Kidney (tissue), 14 donors: ENCODE measurements around the gene SYCE3. TPM values are rescaled to one million over a fixed set of nuclear protein-coding genes. Genes with fewer than 3 reads are reported as not detected.

Experiments used
- DNase-seq, 5 donors: peaks; one replicate each; pipeline ENCODE4 v3.0.0-alpha.2; 2013 to 2020
- FAIRE-seq: peaks from 2 replicates; lab custom pipeline; 2012; peaks lifted over from hg19 to GRCh38; lab: Jason Lieb, UNC
- H3K27ac ChIP-seq, 2 donors: one replicate each; pipeline ENCODE4 v1.7.0; 2013; ENCODE audit warnings: low read depth in 2 of 2, low read length in 2 of 2, inconsistent platforms in 1 of 2
- H3K27me3 ChIP-seq: one replicate; pipeline ENCODE4 v1.7.1; 2013; ENCODE audit warnings: low read length, inconsistent platforms; ENCODE audit not compliant: control insufficient read depth, insufficient read depth
- H3K36me3 ChIP-seq, 3 donors: one replicate each; pipeline versions ENCODE4 v1.7.0 to v1.7.1; 2013; ENCODE audit warnings: low read length in 3 of 3, control low read depth in 1 of 3, inconsistent platforms in 1 of 3; ENCODE audit not compliant: insufficient read depth in 3 of 3, control insufficient read depth in 2 of 3
- H3K4me1 ChIP-seq, 3 donors: one replicate each; pipeline versions ENCODE4 v1.7.0 to v1.7.1; 2013; ENCODE audit warnings: low read length in 3 of 3, inconsistent platforms in 1 of 3, low read depth in 1 of 3; ENCODE audit not compliant: control insufficient read depth in 2 of 3, insufficient read depth in 2 of 3
- H3K4me3 ChIP-seq, 3 donors: one replicate each; pipeline versions ENCODE4 v1.7.0 to v1.8.1; 2013; ENCODE audit warnings: low read length in 3 of 3, control low read depth in 1 of 3, inconsistent platforms in 1 of 3
- H3K9ac ChIP-seq, 3 donors: one replicate each; pipeline versions ENCODE4 v1.7.0 to v1.7.1; 2013; ENCODE audit warnings: low read length in 3 of 3, control low read depth in 1 of 3, inconsistent platforms in 1 of 3
- H3K9me3 ChIP-seq, 3 donors: one replicate each; pipeline versions ENCODE4 v1.7.0 to v1.7.1; 2013; ENCODE audit warnings: low read length in 3 of 3, control low read depth in 1 of 3, inconsistent platforms in 1 of 3; ENCODE audit not compliant: control insufficient read depth in 2 of 3, insufficient read depth in 1 of 3
- CTCF ChIP-seq: IDR thresholded peaks from 3 replicates; pipeline ENCODE4 v1.5.1; 2012; ENCODE audit warnings: mild to moderate bottlenecking, moderate library complexity, borderline replicate concordance; ENCODE audit not compliant: insufficient read depth; ENCODE audit errors: extremely low read depth
- intact Hi-C: fragments of 100-400 bp; cut with DNase I; formaldehyde crosslinking; loops from one replicate; pipeline ENCODE4 v1.11.1; 2022
- polyA plus RNA-seq: library from polyadenylated mRNA; stranded (reverse); fragments of 350-450 nt; fragmentation: Illumina TruSeq; extraction: RNeasy Lipid Tissue Mini Kit (QIAGEN cat#74804); gene quantifications from one replicate; pipeline ENCODE4 v1.2.3, GENCODE V29; 2014; ENCODE audit warnings: low read depth, low replicate concordance; ENCODE audit not compliant: insufficient read depth
- total RNA-seq: library from RNA; stranded (reverse); fragmentation: NEBNext Ultra II Directional; extraction: Animal tissue kit (Norgen Biotek cat#: 25700); gene quantifications from one replicate; pipeline ENCODE4 v1.2.1, GENCODE V29; 2021
- donor health status: control.
- donor health status: control.
- donor health status: control.
- donor health status: control.
- donor health status: control.
- donor health status: DM: yes; HTN: yes; CAD: no.
- donor health status: Normal renal cell carcinoma (clear cell type).

Gene SYCE3
- total and polyA plus RNA-seq, 2 donors from 2014 or later: 4.6 TPM; not detected in 1

GRCh38 chr22:50603511-50604255, 41.0 kb upstream of the SYCE3 start:
- FAIRE-seq (no peak), DNase-seq (peak in 1 of 5 donors; percentile 61)
- peaks cover 0 to 2% (median 0%) of the 10 kb centered on the region in 3 donors for H3K4me1 ChIP-seq
- TF ChIP-seq CTCF: no peak
- H3K36me3 ChIP-seq: no peaks in the 10 kb centered on the region
- H3K4me3 ChIP-seq: no peak overlapping the region
- H3K27me3 ChIP-seq: peaks cover 18% of the 10 kb centered on the region
- no peak overlapping the region for H3K9ac ChIP-seq
- intact Hi-C loops: no loop called here
- H3K27ac ChIP-seq: no peak overlapping the region
- no peaks in the 10 kb centered on the region for H3K9me3 ChIP-seq

- no peak overlapping the region for H3K4me3 ChIP-seq
- TF ChIP-seq CTCF: no peak
- H3K36me3 ChIP-seq: no peaks in the 10 kb centered on the region
- no peak for DNase-seq
- H3K9ac ChIP-seq: no peak overlapping the region
- H3K27ac ChIP-seq: no peak overlapping the region
- peaks cover 18% of the 10 kb centered on the region for H3K27me3 ChIP-seq
- H3K4me1 ChIP-seq: peaks cover 0 to 2% (median 0%) of the 10 kb centered on the region in 3 donors
- intact Hi-C loops: no loop called here
- no peaks in the 10 kb centered on the region for H3K9me3 ChIP-seq
- FAIRE-seq: no peak
Measured at GRCh38 chr22:50602338-50602700, 39.6 kb upstream of the SYCE3 start.

GRCh38 chr22:50601669-50602337, 39.1 kb upstream of the SYCE3 start:
- Histone ChIP-seq H3K4me3 (no peak overlapping the region), H3K9me3 (no peaks in the 10 kb centered on the region), H3K9ac (no peak overlapping the region), H3K27ac (no peak overlapping the region), H3K36me3 (no peaks in the 10 kb centered on the region), H3K4me1 (peaks cover 0 to 2% (median 0%) of the 10 kb centered on the region in 3 donors), H3K27me3 (peaks cover 18% of the 10 kb centered on the region)
- intact Hi-C loops: no loop called here
- FAIRE-seq (no peak), DNase-seq (peak in 1 of 5 donors; percentile 48)
- no peak for TF ChIP-seq CTCF
